GM12878 (cell line): ENCODE results near the gene PDIA4. TPM values are rescaled to one million over a fixed set of nuclear protein-coding genes. Genes with fewer than 3 reads are reported as not detected.

Experiments used
- HDGF ChIP-seq: fragments of 450-650 bp; IDR thresholded peaks from 2 replicates; pipeline ENCODE4 v1.6.1; 2016; ENCODE audit warnings: antibody characterized with exemption
- MTA2 ChIP-seq: fragments of 450-650 bp; IDR thresholded peaks from 2 replicates; pipeline ENCODE4 v1.6.1; 2016; ENCODE audit warnings: low read depth, mild to moderate bottlenecking, moderate library complexity
- PAX5 ChIP-seq: IDR thresholded peaks from 2 replicates; pipeline ENCODE4 v1.6.1; 2011; ENCODE audit warnings: low read depth, low read length, borderline replicate concordance
- RUNX3 ChIP-seq: IDR thresholded peaks from 2 replicates; pipeline ENCODE4 v1.6.1; 2012; ENCODE audit warnings: low read length, inconsistent platforms
- SIN3A ChIP-seq: IDR thresholded peaks from 2 replicates; pipeline ENCODE4 v1.6.1; 2012; ENCODE audit warnings: low read depth, low read length, improper control_type of control experiment
- SMAD5 ChIP-seq: IDR thresholded peaks from 2 replicates; pipeline ENCODE4 v1.6.1; 2016; ENCODE audit warnings: antibody characterized with exemption, low read depth
- SP1 ChIP-seq: IDR thresholded peaks from one replicate; pipeline ENCODE4 v1.6.1; 2011; ENCODE audit warnings: low read depth, low read length
- STAT3 ChIP-seq: IDR thresholded peaks from 2 replicates; pipeline ENCODE4 v1.6.1; 2011; ENCODE audit warnings: low read depth, low read length, improper control_type of control experiment
- TAF1 ChIP-seq: IDR thresholded peaks from 2 replicates; pipeline ENCODE4 v1.6.1; 2011; ENCODE audit warnings: mild to moderate bottlenecking, low read depth, low read length, borderline replicate concordance
- TCF12 ChIP-seq: IDR thresholded peaks from 2 replicates; pipeline ENCODE4 v1.6.1; 2011; ENCODE audit warnings: low read depth, mild to moderate bottlenecking, low read length
- TCF3 ChIP-seq: IDR thresholded peaks from 2 replicates; pipeline ENCODE4 v1.6.1; 2012; ENCODE audit warnings: low read depth, mild to moderate bottlenecking, low read length, borderline replicate concordance; ENCODE audit not compliant: insufficient read depth
- WRNIP1 ChIP-seq: IDR thresholded peaks from 2 replicates; pipeline ENCODE4 v1.6.1; 2011; ENCODE audit warnings: low read depth, low read length, improper control_type of control experiment, borderline replicate concordance
- ZSCAN29 ChIP-seq: fragments of 450-650 bp; IDR thresholded peaks from 2 replicates; pipeline ENCODE4 v1.6.1; 2017; ENCODE audit warnings: mild to moderate bottlenecking, moderate library complexity
- polyA plus RNA-seq, 11 experiments: library from polyadenylated mRNA; depleted of rRNA in 4 of 11; unstranded in 6 of 11; stranded (reverse) in 5 of 11; fragments of >200 nt; fragmentation: Nextera tagmentation in 4 of 11; fragmentation: Illumina TruSeq in 1 of 11; extraction: Ambion mirVana in 4 of 11; extraction: Trizol in 1 of 11; gene quantifications; 1 replicate in 1 of 11; 2 replicates in 10 of 11; pipeline versions ENCODE4 v1.2.1 to v1.2.3, GENCODE V29; 2011 to 2016; ENCODE audit warnings: inconsistent platforms in 2 of 11, missing spikeins in 2 of 11, low read depth in 1 of 11
- total RNA-seq, 4 experiments: library from RNA; depleted of rRNA in 3 of 4; stranded (reverse); fragments of >200 nt in 3 of 4; fragmentation: Illumina TruSeq in 1 of 4; extraction: Trizol in 1 of 4; gene quantifications; 2 replicates each; pipeline versions ENCODE4 v1.2.1 to v1.2.3, GENCODE V29; 2013 to 2021
- TF ChIP-seq, protein P1 (sequence below): fragments of 450-650 bp; IDR thresholded peaks from 2 replicates; pipeline ENCODE4 v1.6.1; 2017; ENCODE audit warnings: mild to moderate bottlenecking, moderate library complexity
- TF ChIP-seq, protein P2 (sequence below): fragments of 450-650 bp; IDR thresholded peaks from 2 replicates; pipeline ENCODE4 v1.6.1; 2016; ENCODE audit warnings: mild to moderate bottlenecking
- TF ChIP-seq, protein P3 (sequence below): IDR thresholded peaks from 2 replicates; pipeline ENCODE4 v1.6.1; 2012; ENCODE audit warnings: low read depth, low read length, improper control_type of control experiment
- TF ChIP-seq, protein P4 (sequence below): fragments of 450-650 bp; IDR thresholded peaks from 2 replicates; pipeline ENCODE4 v1.6.1; 2017; ENCODE audit warnings: mild to moderate bottlenecking, moderate library complexity
- TF ChIP-seq, protein P5 (sequence below): IDR thresholded peaks from 2 replicates; pipeline ENCODE4 v1.6.1; 2011; ENCODE audit warnings: borderline replicate concordance, low read depth, mild to moderate bottlenecking, moderate library complexity, low read length; ENCODE audit not compliant: insufficient read depth, poor library complexity, severe bottlenecking

The PDIA4 gene
- total and polyA plus RNA-seq, 10 of the 15 experiments (the other 5 are each of a cell fraction or from before 2014, with no cell fraction given) = 7.1 to 306 (median 106) TPM

DNA sequence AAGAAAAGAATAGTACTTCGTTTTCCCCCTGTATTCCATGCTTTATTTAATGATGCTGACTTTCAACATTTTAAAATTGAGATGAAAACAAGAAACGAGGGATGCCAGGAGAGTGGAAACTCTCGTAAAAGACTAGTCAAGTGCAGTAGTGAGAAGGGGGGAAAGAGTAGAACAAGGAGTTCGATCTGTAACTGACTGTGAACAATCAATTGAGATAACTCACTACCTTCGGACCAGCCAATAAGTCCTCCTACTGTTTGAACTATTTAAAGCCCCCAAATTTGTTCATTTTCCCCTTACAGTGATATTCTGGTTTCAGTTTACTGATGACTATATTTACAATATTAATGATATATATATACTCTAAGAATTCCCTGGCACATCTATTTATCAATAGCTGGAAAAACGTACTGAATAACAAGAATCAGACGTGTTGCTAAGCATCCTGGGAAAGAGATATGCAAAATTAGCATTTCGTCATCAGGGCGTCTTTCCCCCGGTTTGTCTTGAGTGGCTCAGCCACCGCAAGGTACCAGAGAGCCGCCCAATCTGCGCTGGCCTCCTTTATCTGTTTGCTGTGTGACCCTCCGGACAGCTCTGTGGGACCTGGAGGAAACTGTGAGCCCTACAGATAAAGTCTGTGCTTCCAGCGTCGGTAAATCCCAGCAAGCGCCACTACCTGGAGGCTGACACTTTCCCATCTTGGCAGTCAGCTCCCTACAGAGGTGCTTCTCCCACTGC is 41.1 kb downstream of the PDIA4 start (continued):
- TF ChIP-seq PAX5 = no peak
- TF ChIP-seq, protein P1, sequence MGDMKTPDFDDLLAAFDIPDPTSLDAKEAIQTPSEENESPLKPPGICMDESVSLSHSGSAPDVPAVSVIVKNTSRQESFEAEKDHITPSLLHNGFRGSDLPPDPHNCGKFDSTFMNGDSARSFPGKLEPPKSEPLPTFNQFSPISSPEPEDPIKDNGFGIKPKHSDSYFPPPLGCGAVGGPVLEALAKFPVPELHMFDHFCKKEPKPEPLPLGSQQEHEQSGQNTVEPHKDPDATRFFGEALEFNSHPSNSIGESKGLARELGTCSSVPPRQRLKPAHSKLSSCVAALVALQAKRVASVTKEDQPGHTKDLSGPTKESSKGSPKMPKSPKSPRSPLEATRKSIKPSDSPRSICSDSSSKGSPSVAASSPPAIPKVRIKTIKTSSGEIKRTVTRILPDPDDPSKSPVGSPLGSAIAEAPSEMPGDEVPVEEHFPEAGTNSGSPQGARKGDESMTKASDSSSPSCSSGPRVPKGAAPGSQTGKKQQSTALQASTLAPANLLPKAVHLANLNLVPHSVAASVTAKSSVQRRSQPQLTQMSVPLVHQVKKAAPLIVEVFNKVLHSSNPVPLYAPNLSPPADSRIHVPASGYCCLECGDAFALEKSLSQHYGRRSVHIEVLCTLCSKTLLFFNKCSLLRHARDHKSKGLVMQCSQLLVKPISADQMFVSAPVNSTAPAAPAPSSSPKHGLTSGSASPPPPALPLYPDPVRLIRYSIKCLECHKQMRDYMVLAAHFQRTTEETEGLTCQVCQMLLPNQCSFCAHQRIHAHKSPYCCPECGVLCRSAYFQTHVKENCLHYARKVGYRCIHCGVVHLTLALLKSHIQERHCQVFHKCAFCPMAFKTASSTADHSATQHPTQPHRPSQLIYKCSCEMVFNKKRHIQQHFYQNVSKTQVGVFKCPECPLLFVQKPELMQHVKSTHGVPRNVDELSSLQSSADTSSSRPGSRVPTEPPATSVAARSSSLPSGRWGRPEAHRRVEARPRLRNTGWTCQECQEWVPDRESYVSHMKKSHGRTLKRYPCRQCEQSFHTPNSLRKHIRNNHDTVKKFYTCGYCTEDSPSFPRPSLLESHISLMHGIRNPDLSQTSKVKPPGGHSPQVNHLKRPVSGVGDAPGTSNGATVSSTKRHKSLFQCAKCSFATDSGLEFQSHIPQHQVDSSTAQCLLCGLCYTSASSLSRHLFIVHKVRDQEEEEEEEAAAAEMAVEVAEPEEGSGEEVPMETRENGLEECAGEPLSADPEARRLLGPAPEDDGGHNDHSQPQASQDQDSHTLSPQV = no peak
- TF ChIP-seq, protein P2, sequence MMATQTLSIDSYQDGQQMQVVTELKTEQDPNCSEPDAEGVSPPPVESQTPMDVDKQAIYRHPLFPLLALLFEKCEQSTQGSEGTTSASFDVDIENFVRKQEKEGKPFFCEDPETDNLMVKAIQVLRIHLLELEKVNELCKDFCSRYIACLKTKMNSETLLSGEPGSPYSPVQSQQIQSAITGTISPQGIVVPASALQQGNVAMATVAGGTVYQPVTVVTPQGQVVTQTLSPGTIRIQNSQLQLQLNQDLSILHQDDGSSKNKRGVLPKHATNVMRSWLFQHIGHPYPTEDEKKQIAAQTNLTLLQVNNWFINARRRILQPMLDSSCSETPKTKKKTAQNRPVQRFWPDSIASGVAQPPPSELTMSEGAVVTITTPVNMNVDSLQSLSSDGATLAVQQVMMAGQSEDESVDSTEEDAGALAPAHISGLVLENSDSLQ = 0 out of 2 replicates have a peak, but pooled peaks have one; percentile 17
- TF ChIP-seq ZSCAN29 = peak; percentile 90
- no peak for TF ChIP-seq TCF12
- TF ChIP-seq SP1 = no peak
- TF ChIP-seq TCF3 = no peak
- no peak for TF ChIP-seq MTA2
- TF ChIP-seq, protein P3, sequence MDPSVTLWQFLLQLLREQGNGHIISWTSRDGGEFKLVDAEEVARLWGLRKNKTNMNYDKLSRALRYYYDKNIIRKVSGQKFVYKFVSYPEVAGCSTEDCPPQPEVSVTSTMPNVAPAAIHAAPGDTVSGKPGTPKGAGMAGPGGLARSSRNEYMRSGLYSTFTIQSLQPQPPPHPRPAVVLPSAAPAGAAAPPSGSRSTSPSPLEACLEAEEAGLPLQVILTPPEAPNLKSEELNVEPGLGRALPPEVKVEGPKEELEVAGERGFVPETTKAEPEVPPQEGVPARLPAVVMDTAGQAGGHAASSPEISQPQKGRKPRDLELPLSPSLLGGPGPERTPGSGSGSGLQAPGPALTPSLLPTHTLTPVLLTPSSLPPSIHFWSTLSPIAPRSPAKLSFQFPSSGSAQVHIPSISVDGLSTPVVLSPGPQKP = no peak
- peak; percentile 15; the same call in 1 of the 2 replicates for TF ChIP-seq TAF1
- no peak; the same call in 1 of the 2 replicates for TF ChIP-seq RUNX3
- no peak for TF ChIP-seq SMAD5
- no peak for TF ChIP-seq WRNIP1
- TF ChIP-seq, protein P4, sequence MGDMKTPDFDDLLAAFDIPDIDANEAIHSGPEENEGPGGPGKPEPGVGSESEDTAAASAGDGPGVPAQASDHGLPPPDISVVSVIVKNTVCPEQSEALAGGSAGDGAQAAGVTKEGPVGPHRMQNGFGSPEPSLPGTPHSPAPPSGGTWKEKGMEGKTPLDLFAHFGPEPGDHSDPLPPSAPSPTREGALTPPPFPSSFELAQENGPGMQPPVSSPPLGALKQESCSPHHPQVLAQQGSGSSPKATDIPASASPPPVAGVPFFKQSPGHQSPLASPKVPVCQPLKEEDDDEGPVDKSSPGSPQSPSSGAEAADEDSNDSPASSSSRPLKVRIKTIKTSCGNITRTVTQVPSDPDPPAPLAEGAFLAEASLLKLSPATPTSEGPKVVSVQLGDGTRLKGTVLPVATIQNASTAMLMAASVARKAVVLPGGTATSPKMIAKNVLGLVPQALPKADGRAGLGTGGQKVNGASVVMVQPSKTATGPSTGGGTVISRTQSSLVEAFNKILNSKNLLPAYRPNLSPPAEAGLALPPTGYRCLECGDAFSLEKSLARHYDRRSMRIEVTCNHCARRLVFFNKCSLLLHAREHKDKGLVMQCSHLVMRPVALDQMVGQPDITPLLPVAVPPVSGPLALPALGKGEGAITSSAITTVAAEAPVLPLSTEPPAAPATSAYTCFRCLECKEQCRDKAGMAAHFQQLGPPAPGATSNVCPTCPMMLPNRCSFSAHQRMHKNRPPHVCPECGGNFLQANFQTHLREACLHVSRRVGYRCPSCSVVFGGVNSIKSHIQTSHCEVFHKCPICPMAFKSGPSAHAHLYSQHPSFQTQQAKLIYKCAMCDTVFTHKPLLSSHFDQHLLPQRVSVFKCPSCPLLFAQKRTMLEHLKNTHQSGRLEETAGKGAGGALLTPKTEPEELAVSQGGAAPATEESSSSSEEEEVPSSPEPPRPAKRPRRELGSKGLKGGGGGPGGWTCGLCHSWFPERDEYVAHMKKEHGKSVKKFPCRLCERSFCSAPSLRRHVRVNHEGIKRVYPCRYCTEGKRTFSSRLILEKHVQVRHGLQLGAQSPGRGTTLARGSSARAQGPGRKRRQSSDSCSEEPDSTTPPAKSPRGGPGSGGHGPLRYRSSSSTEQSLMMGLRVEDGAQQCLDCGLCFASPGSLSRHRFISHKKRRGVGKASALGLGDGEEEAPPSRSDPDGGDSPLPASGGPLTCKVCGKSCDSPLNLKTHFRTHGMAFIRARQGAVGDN = no peak
- TF ChIP-seq SIN3A = no peak
- TF ChIP-seq, protein P5, sequence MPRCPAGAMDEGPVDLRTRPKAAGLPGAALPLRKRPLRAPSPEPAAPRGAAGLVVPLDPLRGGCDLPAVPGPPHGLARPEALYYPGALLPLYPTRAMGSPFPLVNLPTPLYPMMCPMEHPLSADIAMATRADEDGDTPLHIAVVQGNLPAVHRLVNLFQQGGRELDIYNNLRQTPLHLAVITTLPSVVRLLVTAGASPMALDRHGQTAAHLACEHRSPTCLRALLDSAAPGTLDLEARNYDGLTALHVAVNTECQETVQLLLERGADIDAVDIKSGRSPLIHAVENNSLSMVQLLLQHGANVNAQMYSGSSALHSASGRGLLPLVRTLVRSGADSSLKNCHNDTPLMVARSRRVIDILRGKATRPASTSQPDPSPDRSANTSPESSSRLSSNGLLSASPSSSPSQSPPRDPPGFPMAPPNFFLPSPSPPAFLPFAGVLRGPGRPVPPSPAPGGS = no peak
- 0 out of 2 replicates have a peak, but pooled peaks have one; percentile 28 for TF ChIP-seq HDGF
- no peak for TF ChIP-seq STAT3
